GM19438 (cell line): Measurements from ENCODE around the gene ARMC7.
"Not testable (repeated sequence)": the region's sequence is repeated elsewhere in the genome, so short reads cannot be mapped to it uniquely, and the experiment has no call there.

Experiments
- ATAC-seq: cut with Tn5 transposase; IDR thresholded peaks from one replicate; pipeline ENCODE4 v1.9.1; 2021; ENCODE audit warnings: low read depth; ENCODE audit not compliant: unreplicated experiment

ARMC7 gene

DNA sequence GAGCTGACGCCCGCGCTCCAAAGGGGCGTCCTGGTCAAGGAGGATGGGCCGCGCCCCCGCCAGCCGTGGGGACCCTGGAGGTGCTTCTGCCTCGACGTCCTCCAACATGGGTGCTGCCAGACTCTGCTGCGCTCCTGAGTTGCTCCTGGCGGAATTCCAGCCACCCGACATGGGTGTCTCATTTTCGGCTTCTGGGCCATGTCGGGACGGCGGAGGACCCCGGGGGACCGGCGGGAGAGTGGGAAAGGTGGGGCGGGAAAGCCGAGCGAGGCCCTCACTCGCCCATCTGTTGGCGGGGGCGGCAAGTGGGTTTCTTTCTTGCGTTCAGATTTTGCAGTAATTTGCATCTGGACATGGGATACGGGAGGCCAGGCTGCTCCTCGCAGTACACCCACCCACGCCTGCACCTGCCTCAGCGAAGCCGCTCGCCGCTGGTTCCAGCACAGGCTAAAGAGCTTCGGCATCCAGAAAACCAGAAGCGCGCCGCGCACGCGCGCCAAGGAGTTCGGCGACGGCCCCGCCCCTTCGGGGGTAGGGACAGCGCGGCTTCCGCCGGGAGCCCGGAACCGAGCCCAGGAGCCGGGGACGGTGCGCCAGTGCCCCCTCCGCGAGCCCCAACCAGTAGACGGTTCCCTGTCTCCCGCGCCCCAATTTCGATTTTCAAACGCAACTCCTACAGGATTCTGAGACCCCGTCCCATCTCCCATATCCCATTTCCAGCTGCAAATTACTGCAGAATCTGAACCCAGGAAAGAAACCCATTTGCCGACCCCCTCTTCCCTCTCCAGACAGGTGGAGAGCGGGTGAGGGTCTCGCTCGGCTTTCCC is at the start of gene ARMC7:
TSS of gene ARMC7 (plus strand) at position 563 of the 827 bp plus-strand sequence. CDS start 320 bp downstream, outside the sequence.
- ATAC-seq, result peak; percentile 63

DNA sequence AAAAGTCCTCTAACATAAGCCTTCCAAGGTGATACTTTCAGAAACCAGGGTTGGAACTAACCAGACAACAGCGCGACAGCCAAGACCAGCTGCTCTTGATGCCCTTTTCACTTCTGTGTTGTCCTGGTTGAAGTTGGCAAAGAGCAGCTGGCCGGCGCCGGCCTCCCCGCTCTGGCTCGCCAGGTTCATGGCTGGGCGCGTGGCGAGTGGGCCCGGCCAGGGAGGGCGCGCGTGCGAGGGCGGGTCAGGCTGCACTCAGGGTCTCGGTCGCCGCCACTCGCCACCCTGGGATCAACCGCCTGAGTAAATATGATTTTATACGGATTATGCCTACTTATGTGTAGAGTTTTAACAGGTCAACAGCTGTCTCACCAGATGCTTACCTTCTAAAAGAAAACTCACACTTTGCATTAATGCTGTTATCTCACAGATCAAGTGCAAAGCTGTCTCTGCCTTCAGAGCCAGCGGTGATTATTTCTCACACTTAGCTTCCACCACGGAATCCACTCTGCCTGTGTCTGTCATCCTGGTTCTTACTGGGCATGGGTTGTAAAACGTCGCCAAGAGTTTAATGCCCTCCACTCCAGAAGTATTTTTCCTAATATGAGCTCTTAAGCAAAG is 49.2 kb upstream of the ARMC7 start:
- no peak for ATAC-seq

DNA sequence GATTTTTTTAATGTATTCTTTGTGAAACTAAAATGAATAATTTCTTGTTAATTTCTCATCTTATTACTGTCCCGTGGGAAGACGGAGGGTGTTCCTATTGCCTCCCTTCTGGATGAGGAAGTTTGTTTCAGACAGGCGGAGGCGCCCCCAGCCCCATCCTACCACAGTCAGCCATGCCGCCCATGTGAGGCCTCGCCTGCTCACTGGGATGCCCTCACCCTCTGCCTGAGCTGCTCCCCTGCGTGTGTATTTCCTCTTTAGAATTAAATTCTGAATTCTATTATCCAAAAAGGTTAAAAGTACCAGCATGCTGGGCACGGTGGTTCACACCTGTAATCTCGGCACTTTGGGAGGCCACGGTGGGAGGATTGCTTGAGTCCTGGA is 48.7 kb upstream of the ARMC7 start:
- no peak for ATAC-seq

DNA sequence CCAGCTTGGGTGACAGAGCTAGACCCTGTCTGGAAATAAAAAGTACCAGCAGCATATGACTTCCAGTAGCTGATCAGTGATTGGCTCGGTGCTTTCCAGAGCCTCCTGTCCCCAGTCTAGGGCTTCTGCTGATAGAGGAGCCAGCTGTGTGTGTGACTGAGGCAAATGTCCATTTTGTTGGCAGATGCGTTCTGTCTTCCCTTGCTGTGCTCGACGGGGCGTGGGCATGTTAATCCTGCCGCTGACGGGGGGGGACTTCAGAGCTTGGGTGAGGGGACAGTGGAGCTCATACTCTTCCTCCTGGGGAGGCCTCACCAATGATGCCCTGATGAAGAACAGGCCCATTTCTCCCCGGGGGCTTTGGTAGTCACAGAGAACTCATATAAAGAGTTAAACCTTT is 48.2 kb upstream of the ARMC7 start:
- no peak for ATAC-seq

GRCh38 chr17:75063201-75063600 is 46.6 kb upstream of the ARMC7 start:
- ATAC-seq, result no peak

DNA sequence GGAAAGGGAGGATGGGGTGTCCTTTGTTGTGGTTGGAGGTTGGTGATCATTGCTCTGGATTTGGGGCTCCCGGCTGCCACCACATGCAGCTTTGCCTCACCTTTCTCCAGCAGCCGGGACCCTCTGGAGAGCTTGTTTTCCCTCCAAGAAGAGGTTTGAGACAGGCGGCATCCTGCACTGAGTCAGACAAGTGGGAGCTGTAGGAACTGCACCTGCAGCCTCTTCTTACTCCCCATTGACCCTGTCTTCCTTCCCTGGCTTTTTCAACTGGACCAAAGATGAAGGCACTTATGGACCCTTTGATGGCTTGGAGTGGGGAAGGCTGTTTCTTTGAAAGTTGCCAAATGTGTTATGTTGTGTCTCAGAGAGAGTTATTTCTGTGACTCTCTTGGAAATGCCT is 46.1 kb upstream of the ARMC7 start:
- ATAC-seq, result no peak

GRCh38 chr17:75064040-75064439 is 45.7 kb upstream of the ARMC7 start:
- no peak for ATAC-seq

DNA sequence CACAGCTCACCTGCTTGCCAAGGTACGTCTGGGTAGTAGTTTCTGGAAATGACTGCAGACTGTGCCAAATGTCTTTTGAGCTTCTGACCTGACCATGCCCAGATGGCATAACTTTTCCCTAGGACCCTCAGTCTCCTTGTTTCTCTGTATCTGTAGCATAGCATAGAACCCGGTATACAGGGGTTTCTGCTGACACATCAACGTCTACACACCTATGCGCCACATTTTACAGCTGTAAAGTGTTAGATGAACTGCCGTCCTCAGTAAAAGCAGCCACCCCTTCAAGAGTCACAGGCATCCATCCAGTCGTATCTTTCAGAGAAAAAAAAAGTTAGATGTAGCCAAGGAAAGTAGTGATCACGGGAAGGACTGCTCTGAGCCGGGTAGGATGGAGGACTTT is 45.3 kb upstream of the ARMC7 start:
- no peak for ATAC-seq

- ATAC-seq, result no peak
These were observed 44.8 kb upstream of the ARMC7 start for GRCh38 chr17:75064867-75065561.

- ATAC-seq, result no peak
These were observed 44.1 kb upstream of the ARMC7 start for GRCh38 chr17:75065562-75066151.

DNA sequence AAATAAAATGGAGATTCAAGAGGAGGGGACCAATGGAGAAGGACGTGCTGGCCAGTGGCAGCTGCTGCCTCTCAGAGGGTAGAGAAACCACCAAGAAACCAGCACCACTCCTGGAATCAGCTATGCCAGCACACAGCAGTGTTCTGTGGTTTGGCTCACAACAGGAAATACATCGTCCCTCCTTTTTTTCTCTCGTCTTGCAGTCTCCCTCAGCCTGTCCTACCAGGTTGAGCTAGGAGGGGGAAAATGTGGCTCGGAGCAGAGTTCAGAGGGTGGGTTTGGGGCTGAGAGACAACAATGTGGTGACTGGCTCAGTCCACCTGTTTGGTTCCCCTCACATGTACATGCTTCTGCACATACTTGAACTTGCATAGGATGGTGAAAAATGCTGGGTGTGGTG is 41.9 kb upstream of the ARMC7 start:
- no peak for ATAC-seq

GRCh38 chr17:75068750-75069149 is 41.0 kb upstream of the ARMC7 start:
- ATAC-seq, result no peak

- no peak for ATAC-seq
These were observed 40.0 kb upstream of the ARMC7 start for GRCh38 chr17:75069783-75070182.

DNA sequence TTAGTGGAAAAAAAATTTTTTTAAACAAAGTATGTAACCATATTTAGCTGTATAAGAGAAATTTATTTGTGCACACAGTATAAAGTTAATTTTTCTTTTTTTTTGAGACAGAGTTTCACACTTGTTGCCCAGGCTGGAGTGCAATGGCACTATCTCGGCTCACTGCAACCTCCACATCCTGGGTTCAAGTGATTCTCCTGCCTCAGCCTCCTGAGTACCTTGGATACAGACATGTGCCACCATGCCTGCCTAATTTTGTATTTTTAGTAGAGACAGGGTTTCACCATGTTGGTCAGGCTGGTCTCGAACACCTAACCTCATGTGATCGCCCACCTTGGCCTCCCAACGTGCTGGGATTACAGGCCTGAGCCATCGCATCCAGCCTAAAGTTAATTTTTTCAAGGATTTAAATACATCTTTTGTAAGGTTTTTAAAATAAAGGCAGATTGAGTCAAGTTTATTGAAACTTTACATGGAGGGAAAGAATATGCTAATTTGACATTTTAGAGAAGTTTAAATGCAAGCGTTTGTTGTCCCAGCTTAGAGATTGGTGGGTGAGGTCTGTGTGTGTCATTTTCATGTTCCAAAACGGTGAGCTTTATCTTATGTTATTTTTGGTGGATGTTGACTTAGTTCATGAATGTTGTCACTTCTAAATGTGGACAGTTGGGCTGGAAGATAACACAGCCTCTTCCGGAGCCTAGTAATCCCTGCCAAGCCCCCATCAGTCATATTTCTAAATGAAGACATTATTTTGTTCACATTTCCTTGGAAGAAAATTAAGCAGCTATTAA is 38.1 kb upstream of the ARMC7 start:
- ATAC-seq, result not testable (repeated sequence)

DNA sequence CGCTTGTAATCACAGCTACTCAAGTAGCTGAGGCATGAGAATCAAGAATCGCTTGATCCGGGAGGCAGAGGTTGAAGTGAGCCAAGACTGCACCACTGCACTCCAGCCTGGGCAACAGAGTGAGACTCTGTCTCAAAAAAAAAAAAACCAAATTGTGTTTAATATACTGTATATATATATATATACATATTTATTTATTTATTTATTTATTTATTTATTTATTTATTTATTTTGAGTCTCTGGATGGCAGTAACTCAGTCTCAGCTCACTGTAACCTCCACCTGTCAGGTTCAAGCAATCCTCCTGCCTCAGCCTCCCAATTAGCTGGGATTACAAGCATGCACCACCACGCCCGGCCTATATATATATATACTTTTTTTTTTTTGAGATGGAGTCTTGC is 36.9 kb upstream of the ARMC7 start:
- ATAC-seq, result not testable (repeated sequence)

GRCh38 chr17:75073618-75074047 is 36.1 kb upstream of the ARMC7 start:
- ATAC-seq, result no peak

DNA sequence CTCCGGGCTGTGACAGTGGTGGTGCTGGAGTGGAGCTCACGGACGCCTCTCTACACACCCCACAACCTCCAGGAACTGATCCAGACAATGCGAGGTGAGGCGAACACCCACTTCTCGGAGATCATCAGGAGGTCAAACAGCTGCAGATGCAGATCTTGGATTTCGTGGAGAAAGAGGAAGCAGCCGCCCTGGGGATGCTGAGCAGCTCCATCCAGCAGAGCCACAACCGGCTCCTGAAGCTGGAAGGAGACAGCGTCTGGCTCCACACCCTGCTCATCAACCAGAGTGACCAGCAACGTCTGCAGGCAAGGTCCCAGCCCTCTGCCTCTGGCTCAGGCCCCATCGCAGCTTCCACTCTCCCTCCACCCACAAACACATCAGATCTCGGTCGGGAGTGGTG is 35.2 kb upstream of the ARMC7 start:
- no peak for ATAC-seq

DNA sequence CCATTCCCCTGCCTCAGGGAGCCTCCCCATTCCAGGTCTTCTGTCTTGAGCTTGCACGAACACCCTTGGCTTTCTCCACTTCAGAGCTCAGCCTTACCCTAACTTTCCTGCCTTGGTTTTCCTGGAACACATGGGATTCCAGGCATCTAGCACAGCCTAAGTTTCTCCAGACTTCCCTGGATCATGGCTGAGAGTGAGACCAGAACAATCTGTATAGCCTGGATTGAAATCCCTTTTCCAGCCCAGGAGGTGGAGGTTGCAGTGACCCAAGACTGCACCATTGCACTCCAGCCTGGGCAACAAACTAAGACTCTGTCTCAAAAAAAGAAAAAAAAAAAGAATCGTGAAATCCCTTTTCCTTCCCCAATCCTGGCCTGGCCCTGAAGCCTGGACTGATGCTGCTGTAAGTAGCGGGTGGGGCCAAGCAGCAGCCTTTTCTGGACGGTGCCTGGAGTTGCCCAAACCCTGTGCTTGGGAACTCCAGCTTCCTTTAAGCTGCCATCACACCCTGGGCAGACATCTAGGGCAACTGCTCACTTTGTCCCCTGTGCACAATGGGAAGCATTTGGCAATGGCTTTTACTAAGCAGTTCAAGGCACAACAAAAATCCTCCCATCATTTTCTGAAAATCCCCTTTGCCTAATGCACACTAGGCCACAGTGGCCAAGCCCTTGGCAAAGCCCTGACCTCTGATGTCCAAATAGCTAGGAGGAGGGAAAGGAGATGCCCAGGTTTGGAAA is 34.0 kb upstream of the ARMC7 start:
- no peak for ATAC-seq

DNA sequence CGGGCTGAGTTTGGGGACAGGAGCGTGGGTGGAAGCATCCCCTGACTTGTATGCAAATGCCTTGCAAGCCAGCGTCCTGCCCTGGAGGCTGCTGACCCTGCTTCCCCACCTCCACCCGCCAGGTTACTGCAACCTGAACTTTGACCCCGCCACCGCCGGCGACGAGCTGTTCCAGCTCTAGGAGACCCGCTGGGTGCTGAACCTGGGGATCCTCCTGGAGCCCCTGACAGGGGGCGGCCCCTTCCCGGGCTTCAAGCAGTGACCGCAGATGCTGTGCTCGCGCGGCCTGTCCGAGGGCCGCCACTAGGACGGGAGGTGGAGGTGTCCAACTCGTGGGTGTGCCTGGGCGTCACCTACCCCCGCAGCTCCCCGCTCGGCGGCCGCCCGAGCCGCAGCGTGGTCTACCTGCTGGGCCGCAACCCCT is 32.7 kb upstream of the ARMC7 start:
- no peak for ATAC-seq
